Ramos (cell line): ENCODE results near the gene CLDN18.

ENCODE experiments used
- in situ Hi-C: fragments of 300-500 bp; cut with MboI; formaldehyde crosslinking; loops from one replicate; pipeline ENCODE4 v1.14.3; 2022; ENCODE audit warnings: low sequenced_read_pairs; ENCODE audit not compliant: unreplicated experiment

Gene CLDN18

GRCh38 chr3:138023754-138024153 lies 13.8 kb downstream of the CLDN18 start:
- in situ Hi-C loops: no loop called here

DNA sequence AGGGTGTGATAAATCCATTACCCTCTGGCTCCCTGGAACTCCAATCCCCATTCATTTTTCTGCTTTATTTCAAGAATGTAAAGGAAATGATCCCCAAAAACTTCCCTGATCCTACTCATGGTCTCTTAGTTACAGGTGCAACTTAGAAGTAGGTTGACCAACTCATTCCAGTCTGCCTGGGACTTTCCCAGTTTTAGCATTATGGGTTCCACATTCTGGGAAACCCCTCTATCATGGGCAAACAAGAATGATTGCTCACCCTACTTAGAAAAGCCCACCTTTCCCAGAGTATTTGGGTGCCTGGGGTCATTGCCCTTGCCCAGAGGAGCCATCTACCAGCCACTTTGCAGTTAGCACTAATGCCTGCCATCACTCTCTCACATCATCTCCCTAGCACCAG lies 15.6 kb downstream of the CLDN18 start:
- in situ Hi-C loops: no loop called here

GRCh38 chr3:138027821-138028220 lies 17.9 kb downstream of the CLDN18 start:
- in situ Hi-C loops: no loop called here

- in situ Hi-C loops: no loop called here
Measured at GRCh38 chr3:138030734-138031280, 20.8 kb downstream of the CLDN18 start.

DNA sequence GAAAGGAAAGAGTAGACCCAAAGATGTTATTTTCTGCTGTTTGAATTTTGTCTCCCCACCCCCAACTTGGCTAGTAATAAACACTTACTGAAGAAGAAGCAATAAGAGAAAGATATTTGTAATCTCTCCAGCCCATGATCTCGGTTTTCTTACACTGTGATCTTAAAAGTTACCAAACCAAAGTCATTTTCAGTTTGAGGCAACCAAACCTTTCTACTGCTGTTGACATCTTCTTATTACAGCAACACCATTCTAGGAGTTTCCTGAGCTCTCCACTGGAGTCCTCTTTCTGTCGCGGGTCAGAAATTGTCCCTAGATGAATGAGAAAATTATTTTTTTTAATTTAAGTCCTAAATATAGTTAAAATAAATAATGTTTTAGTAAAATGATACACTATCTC lies 21.6 kb downstream of the CLDN18 start:
- in situ Hi-C loops: no loop called here

- in situ Hi-C loops: no loop called here
Measured at GRCh38 chr3:138032567-138032966, 22.6 kb downstream of the CLDN18 start.

DNA sequence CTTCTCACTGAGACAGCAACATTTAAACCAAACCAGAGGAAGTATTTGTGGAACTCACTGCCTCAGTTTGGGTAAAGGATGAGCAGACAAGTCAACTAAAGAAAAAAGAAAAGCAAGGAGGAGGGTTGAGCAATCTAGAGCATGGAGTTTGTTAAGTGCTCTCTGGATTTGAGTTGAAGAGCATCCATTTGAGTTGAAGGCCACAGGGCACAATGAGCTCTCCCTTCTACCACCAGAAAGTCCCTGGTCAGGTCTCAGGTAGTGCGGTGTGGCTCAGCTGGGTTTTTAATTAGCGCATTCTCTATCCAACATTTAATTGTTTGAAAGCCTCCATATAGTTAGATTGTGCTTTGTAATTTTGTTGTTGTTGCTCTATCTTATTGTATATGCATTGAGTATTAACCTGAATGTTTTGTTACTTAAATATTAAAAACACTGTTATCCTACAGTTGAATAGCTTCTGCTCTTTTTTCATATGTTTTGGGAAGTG lies 23.3 kb downstream of the CLDN18 start:
- in situ Hi-C loops: no loop called here

- in situ Hi-C loops: no loop called here
Measured at GRCh38 chr3:138034918-138035317, 25.0 kb downstream of the CLDN18 start.

DNA sequence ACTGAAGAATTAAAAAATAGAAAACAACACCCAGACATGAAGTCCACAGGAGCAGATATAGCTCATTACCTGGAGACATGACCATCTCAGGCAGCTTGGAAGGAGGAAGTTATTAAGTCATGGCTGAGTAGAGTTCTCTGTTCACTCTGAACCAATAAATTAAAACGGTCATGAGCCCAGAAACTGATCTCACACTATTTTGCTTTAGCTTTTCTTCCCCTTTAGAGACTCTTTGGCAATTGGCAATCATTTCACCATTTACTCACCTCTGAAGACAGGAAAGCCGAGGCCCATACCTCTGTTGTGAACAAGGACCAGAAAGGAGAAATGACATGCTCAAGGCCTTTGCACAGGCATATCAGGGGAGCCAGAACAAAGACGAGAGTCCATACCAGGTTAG lies 26.6 kb downstream of the CLDN18 start:
- in situ Hi-C loops: no loop called here

GRCh38 chr3:138038725-138039462 lies 28.9 kb downstream of the CLDN18 start:
- in situ Hi-C loops: no loop called here

DNA sequence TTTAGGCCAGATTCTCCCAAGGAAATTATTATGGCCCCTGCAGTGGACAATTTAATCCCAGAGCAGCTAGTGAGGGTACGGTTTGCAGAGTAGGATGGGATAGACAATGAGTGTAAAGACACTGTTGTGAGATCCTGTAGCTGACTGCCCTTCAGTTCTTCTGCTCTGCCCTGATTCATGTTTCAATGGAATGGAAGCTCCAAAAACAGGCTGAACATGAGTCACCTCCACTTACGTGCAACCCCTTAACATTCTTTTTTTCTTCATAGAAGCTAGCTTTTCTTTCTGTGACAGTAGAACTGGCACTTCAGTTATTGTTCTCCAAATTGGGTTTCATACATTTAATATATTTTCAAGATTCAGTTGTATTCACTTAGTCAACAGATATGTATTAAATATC lies 32.1 kb downstream of the CLDN18 start:
- in situ Hi-C loops: no loop called here

DNA sequence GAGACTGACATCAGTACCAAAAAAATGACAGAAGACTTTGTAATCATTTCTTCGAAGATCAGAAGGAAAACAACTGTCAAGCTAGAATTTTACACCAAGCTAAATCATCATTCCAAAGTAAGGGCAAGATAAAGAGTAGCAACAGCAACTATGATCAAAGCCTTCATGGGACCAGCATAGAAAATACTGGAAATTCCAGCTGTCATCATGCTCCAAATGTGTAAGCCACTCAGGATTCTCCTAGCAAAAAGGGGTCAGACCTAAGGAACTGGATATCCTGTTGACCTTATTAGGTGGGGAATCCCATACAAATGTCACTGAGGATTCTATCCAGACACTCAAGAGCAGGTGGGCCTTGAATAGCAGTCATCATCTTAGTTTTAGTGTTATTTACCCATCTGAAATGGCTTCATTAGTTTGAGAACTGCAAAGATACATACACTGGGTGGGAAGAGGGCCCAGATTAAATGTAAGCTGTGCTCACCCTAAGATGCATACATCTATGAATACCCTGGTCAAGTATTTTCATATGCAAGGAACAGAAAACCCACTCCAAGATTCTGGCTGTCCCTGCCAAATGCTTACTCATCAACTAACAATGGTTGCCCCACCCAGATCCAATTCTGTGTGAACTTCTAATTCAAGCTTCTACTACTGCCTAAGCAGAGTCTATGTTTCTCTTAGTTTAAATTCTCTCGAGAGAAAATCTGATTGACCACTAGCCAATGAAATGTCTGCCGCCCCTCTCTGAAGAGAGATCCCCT lies 33.5 kb downstream of the CLDN18 start:
- in situ Hi-C loops: no loop called here

- in situ Hi-C loops: no loop called here
Measured at GRCh38 chr3:138046085-138046484, 36.1 kb downstream of the CLDN18 start.

- in situ Hi-C loops: no loop called here
Measured at GRCh38 chr3:138046955-138047354, 37.0 kb downstream of the CLDN18 start.

- in situ Hi-C loops: no loop called here
Measured at GRCh38 chr3:138047596-138048158, 37.7 kb downstream of the CLDN18 start.

DNA sequence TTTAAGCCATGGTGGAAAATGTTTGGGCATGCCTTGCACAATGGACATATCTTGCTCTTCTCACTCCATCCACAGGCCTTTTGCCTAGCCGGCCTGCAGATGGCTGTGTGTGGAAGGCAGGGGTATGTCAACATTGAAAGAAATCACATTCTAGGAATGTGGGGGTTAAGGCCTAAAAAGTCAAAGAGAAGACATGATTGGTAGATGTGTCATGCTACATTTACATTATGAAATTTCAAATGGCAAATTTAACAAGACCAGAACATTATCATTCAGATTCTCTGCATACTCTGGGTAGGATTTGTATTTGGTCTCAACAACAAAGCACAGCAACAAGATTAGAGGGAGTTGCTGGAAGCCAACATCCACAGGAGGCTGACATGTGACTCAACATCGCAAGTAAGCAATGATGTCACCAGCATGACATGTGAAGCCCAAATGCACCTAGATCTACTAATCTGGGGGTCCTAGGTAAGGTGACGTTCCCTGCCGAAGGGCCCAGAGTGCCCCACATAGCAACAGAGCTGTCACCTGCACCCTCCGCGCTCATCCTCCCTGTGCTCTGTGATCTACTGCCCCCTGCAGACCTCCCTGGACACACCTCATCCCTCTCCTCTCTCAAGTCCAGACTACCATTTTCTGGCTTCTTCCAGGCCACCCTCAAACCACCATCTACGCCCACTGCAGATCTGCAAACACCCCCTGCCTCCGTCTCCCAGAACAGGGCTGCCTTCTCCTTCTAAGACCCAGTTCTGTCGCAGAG lies 39.4 kb downstream of the CLDN18 start:
- in situ Hi-C loops: no loop called here

GRCh38 chr3:138051947-138052802 lies 42.2 kb downstream of the CLDN18 start:
- in situ Hi-C loops: no loop called here

GRCh38 chr3:138054057-138054456 lies 44.1 kb downstream of the CLDN18 start:
- in situ Hi-C loops: no loop called here

DNA sequence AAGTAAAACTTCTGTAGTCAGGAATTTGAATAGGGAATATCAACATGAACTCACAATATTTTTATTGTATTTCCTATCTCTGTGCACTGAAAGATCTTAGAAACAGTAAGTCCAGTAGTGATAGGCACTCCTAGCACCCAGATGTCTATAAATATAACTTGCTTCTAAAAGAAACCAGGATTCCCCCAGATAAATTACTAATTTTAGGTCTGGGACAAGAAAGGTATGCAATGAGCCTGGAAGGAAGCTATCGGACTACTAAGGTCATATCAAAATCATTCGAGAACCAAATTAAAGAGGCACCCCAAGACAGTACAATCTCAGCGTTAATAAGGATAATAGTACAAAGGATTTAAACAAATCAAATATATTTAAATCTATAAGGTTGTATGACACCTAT lies 47.4 kb downstream of the CLDN18 start:
- in situ Hi-C loops: no loop called here
